GM18867 (cell line): ENCODE measurements around the gene TCF12.
"Not testable (repeated sequence)": the region's sequence is repeated elsewhere in the genome, so short reads cannot be mapped to it uniquely, and the experiment has no call there.

Experiments used
- ATAC-seq: cut with Tn5 transposase; IDR thresholded peaks from one replicate; pipeline ENCODE4 v1.9.1; 2021; ENCODE audit warnings: mild to moderate bottlenecking, moderate library complexity; ENCODE audit not compliant: unreplicated experiment

TCF12 gene

GRCh38 chr15:57158997-57159668 is 240.7 kb downstream of the TCF12 start:
- ATAC-seq, result no peak

GRCh38 chr15:57159767-57160166 is 241.3 kb downstream of the TCF12 start:
- no peak for ATAC-seq

GRCh38 chr15:57160823-57161560 is 242.5 kb downstream of the TCF12 start:
- ATAC-seq, result no peak

- not testable (repeated sequence) for ATAC-seq
Measured at GRCh38 chr15:57164251-57164650, 245.8 kb downstream of the TCF12 start.

GRCh38 chr15:57165992-57166391 is 247.5 kb downstream of the TCF12 start:
- ATAC-seq, result no peak

GRCh38 chr15:57167821-57168395 is 249.5 kb downstream of the TCF12 start:
- no peak for ATAC-seq

- no peak for ATAC-seq
Measured at GRCh38 chr15:57169643-57170042, 251.2 kb downstream of the TCF12 start.

GRCh38 chr15:57171426-57171825 is 253.0 kb downstream of the TCF12 start:
- no peak for ATAC-seq

- no peak for ATAC-seq
Measured at GRCh38 chr15:57172925-57173324, 254.5 kb downstream of the TCF12 start.

GRCh38 chr15:57183041-57183440 is 264.6 kb downstream of the TCF12 start:
- ATAC-seq, result no peak

- no peak for ATAC-seq
Measured at GRCh38 chr15:57183614-57184344, 265.3 kb downstream of the TCF12 start.

GRCh38 chr15:57184502-57184901 is 266.1 kb downstream of the TCF12 start:
- no peak for ATAC-seq

- ATAC-seq, result no peak
Measured at GRCh38 chr15:57185507-57186074, 267.1 kb downstream of the TCF12 start.

- ATAC-seq, result no peak
Measured at GRCh38 chr15:57189466-57189865, 271.0 kb downstream of the TCF12 start.

GRCh38 chr15:57190208-57190607 is 271.8 kb downstream of the TCF12 start:
- ATAC-seq, result peak; percentile 45

GRCh38 chr15:57193161-57193560 is 274.7 kb downstream of the TCF12 start:
- no peak for ATAC-seq

GRCh38 chr15:57195326-57195725 is 276.9 kb downstream of the TCF12 start:
- no peak for ATAC-seq

GRCh38 chr15:57196865-57197264 is 278.4 kb downstream of the TCF12 start:
- ATAC-seq, result no peak

- ATAC-seq, result no peak
Measured at GRCh38 chr15:57198131-57198530, 279.7 kb downstream of the TCF12 start.

- ATAC-seq, result no peak
Measured at GRCh38 chr15:57198654-57199291, 280.3 kb downstream of the TCF12 start.

- ATAC-seq, result no peak
Measured at GRCh38 chr15:57201578-57201977, 283.1 kb downstream of the TCF12 start.
